Measurements from ENCODE around the gene ARHGAP24. TPM values are rescaled to one million over a fixed set of nuclear protein-coding genes. Genes with fewer than 3 reads are reported as not detected.
"Not testable (repeated sequence)": the region's sequence is repeated elsewhere in the genome, so short reads cannot be mapped to it uniquely, and the experiment has no call there.

Gene ARHGAP24
- total RNA-seq, 1 experiment from 2014 or later: 1.3 TPM

- Histone ChIP-seq H3K4me1 (ENCODE audit: control insufficient read depth in 1 of 2, insufficient read depth in 2 of 2, low read length in 2 of 2) (no peaks in the 10 kb centered on the region), H3K27me3 (ENCODE audit: insufficient read depth, low read length) (no peaks in the 10 kb centered on the region), H3K27ac (ENCODE audit: low read depth, low read length) (no peak overlapping the region), H4K20me1 (ENCODE audit: insufficient read depth) (no peaks in the 10 kb centered on the region), H3K4me2 (ENCODE audit: low read length) (no peak overlapping the region), H2AFZ (ENCODE audit: low read depth, low read length, poor library complexity, severe bottlenecking) (no peak overlapping the region), H3K9me3 (ENCODE audit: control insufficient read depth in 1 of 2, insufficient read depth in 1 of 2, low read depth in 1 of 2, low read length in 2 of 2) (no peaks in the 10 kb centered on the region), H3K9ac (ENCODE audit: low read length) (no peak overlapping the region), H3K4me3 (replicated peaks in 1 of 2; ENCODE audit: low read depth in 1 of 2, low read length in 2 of 2) (no peak overlapping the region), H3K9me2 (ENCODE audit: insufficient read depth) (no peaks in the 10 kb centered on the region; the same call in 1 of the 2 replicates), H3K36me3 (ENCODE audit: control insufficient read depth in 1 of 2, insufficient read depth in 2 of 2, low read length in 2 of 2) (no peaks in the 10 kb centered on the region), H3K79me2 (ENCODE audit: insufficient read depth, low read length) (no peaks in the 10 kb centered on the region)
- intact Hi-C loops (cut with micrococcal nuclease): no loop called here
- ATAC-seq: no peak
- TF ChIP-seq MAX (IDR thresholded peaks at IDR 0.05): no peak
- ChIA-PET RAD21 (ENCODE audit: low non-redundant PET in 1 of 2, low total read pairs in 2 of 2, uncharacterized antibody in 2 of 2, unreplicated experiment in 2 of 2) (no interaction called here), POLR2A (no interaction called here), CTCF (no interaction called here)
- no TSS peak for BruUV-seq (replicated peaks)
- no peak for DNase-seq (ENCODE audit: low read depth, low spot score)
Observed at GRCh38 chr4:85818700-85819099, 343.8 kb downstream of the ARHGAP24 start.

- H3K4me3 ChIP-seq (replicated peaks in 1 of 2; ENCODE audit: low read depth in 1 of 2, low read length in 2 of 2); POLR2A ChIA-PET; BruUV-seq (replicated peaks); H3K36me3 ChIP-seq (ENCODE audit: control insufficient read depth in 1 of 2, insufficient read depth in 2 of 2, low read length in 2 of 2); ATAC-seq; RAD21 ChIA-PET (ENCODE audit: low non-redundant PET in 1 of 2, low total read pairs in 2 of 2, uncharacterized antibody in 2 of 2, unreplicated experiment in 2 of 2); H2AFZ ChIP-seq (ENCODE audit: low read depth, low read length, poor library complexity, severe bottlenecking); H3K9me2 ChIP-seq (ENCODE audit: insufficient read depth); CTCF ChIA-PET; H3K79me2 ChIP-seq (ENCODE audit: insufficient read depth, low read length); DNase-seq (ENCODE audit: low read depth, low spot score); H3K4me1 ChIP-seq (ENCODE audit: control insufficient read depth in 1 of 2, insufficient read depth in 2 of 2, low read length in 2 of 2); intact Hi-C loops (cut with micrococcal nuclease); H3K27ac ChIP-seq (ENCODE audit: low read depth, low read length); H3K9me3 ChIP-seq (ENCODE audit: control insufficient read depth in 1 of 2, insufficient read depth in 1 of 2, low read depth in 1 of 2, low read length in 2 of 2); H3K4me2 ChIP-seq (ENCODE audit: low read length); H3K9ac ChIP-seq (ENCODE audit: low read length); H4K20me1 ChIP-seq (ENCODE audit: insufficient read depth); H3K27me3 ChIP-seq (ENCODE audit: insufficient read depth, low read length): not testable (repeated sequence)
Observed at GRCh38 chr4:85820101-85820500, 345.2 kb downstream of the ARHGAP24 start.
